ENCODE results near the gene GRWD1. TPM values are rescaled to one million over a fixed set of nuclear protein-coding genes. Genes with fewer than 3 reads are reported as not detected.

The GRWD1 gene
- total RNA-seq, 2 donors from 2014 or later: 10.8 to 19.8 TPM

DNA sequence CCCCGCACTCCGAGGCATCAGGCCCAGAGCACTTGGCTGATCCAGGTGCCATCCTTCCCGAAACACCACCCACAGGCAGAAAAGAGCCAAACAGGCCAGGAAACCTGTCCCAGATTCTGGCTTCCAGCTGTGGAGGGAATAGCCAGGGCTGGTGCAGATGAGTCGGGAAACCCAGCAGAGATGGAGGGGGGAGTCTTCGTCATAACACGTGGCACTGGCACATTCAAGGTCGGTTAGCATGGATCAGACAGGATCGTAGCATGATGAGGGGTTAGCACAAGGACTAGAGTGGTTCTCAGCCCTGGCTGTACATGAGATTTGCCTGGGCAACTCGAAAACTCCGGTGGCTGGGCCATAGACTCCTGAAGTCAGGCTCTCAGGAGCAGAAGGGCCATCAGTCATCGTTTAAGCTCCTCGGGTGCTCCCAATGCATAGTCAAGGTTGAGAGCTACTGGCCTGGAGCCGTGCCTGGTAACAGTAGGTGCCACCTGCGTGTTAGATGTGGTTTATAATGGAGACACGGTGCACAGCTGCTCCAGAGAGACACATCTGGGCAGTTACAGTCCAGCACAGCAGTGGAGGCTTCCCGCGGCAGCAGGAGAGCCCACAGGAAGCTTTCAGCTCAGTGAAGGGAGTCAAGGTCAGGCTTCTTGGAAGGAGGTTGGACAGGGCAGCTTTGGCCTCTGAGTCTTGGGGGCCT is 29.7 kb downstream of the GRWD1 start:
- no peak for DNase-seq (ENCODE audit: low spot score)
- peaks cover 0 to 16% of the 10 kb centered on the region in 2 donors for H3K4me1 ChIP-seq
- TF ChIP-seq, protein P1, sequence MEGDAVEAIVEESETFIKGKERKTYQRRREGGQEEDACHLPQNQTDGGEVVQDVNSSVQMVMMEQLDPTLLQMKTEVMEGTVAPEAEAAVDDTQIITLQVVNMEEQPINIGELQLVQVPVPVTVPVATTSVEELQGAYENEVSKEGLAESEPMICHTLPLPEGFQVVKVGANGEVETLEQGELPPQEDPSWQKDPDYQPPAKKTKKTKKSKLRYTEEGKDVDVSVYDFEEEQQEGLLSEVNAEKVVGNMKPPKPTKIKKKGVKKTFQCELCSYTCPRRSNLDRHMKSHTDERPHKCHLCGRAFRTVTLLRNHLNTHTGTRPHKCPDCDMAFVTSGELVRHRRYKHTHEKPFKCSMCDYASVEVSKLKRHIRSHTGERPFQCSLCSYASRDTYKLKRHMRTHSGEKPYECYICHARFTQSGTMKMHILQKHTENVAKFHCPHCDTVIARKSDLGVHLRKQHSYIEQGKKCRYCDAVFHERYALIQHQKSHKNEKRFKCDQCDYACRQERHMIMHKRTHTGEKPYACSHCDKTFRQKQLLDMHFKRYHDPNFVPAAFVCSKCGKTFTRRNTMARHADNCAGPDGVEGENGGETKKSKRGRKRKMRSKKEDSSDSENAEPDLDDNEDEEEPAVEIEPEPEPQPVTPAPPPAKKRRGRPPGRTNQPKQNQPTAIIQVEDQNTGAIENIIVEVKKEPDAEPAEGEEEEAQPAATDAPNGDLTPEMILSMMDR (IDR thresholded peaks at IDR 0.05): no peak
- H3K27ac ChIP-seq: no peak overlapping the region
- no peak overlapping the region for H3K4me3 ChIP-seq
- peaks cover 87% of the 10 kb centered on the region for H3K36me3 ChIP-seq
- no peaks in the 10 kb centered on the region for H3K27me3 ChIP-seq
- no peaks in the 10 kb centered on the region for H3K9me3 ChIP-seq

DNA sequence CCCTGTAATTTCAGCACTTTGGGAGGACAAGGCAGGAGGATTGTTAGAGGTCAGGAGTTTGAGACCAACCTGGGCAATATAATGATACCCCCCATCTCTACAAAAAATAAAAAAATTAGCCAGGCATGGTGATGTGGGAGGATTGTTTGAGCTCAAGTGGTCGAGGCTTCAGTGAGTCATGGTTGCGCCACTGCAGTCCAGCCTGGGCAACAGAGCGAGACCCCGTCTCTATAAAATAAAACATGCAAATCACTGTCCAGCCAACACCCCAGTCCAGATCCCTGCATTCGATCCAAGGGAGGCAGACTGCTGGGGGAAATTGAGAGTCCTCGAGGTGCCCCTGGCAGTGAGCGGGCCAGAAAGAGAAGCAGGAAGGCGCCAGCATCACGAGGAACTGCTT is 30.4 kb downstream of the GRWD1 start:
- H3K27ac ChIP-seq: no peak overlapping the region
- H3K4me3 ChIP-seq: no peak overlapping the region
- TF ChIP-seq, protein P1 (IDR thresholded peaks at IDR 0.05): no peak
- H3K4me1 ChIP-seq: peaks cover 0 to 14% of the 10 kb centered on the region in 2 donors
- no peaks in the 10 kb centered on the region for H3K27me3 ChIP-seq
- DNase-seq (ENCODE audit: low spot score): no peak
- peaks cover 80% of the 10 kb centered on the region for H3K36me3 ChIP-seq
- H3K9me3 ChIP-seq: no peaks in the 10 kb centered on the region

DNA sequence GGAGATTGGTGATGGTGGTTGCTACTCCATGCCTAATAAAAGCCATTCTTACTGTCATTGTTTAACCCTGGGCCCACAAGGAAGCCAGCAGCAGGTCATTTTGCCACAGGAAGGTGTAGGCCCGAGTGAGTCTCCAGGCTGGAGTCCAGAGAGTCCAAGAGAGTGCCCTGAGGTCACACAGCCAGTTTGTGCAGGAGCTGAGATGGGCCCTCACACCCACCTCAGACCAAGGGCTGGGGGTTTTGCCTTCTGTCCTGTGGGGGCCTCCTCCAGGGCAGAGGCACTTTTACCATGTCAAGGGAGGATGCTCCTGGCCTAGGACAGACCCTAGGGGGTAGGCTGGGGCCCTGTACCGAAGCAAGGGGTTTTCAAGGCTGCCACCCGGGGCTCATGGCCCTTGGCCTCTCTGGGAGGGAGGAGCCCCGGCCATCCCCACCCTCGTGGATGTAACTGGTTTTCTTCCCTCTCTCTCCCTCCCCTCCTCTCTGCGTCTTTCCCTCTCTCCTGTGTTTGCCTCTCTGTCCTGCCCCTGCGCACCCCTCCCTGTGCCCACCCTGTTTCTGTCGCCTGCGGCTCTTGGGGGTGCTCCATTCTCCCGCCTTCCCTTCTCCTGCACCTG is 31.4 kb downstream of the GRWD1 start:
- no peaks in the 10 kb centered on the region for H3K27me3 ChIP-seq
- H3K4me3 ChIP-seq: no peak overlapping the region
- no peak for DNase-seq (ENCODE audit: low spot score)
- peaks cover 0 to 23% of the 10 kb centered on the region in 2 donors for H3K4me1 ChIP-seq
- H3K36me3 ChIP-seq: peaks cover 70% of the 10 kb centered on the region
- TF ChIP-seq, protein P1 (IDR thresholded peaks at IDR 0.05): no peak
- H3K27ac ChIP-seq: no peak overlapping the region
- no peaks in the 10 kb centered on the region for H3K9me3 ChIP-seq

DNA sequence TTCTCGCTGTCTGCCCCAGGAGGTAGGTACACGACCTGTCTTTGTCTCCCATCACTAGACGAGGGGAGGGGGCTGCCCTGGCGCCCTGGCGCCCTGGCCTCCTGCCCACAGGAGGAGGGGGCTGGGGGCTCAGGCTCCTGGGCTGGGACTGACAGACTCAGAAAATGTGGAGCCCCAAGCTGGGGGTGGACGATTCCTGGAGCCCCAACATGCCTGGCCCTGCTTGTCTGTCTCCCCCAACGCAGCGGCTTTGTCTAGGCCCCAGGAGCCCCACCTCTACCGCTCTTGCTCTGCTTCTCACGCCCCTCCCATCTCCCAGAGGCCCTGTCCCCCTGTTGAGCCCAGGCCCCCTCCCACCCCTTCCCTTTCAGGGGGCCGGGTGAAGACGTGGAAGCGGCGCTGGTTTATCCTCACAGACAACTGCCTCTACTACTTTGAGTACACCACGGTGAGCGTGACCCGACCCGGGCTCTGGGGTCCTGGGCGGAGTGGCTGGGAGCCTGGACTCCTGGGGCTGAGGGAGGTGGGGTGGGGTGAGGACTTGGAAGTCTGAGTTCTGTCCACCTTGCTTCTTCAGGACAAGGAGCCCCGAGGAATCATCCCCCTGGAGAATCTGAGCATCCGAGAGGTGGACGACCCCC is 32.0 kb downstream of the GRWD1 start:
- Histone ChIP-seq H3K4me3 (no peak overlapping the region), H3K27ac (no peak overlapping the region), H3K36me3 (peaks cover 64% of the 10 kb centered on the region), H3K9me3 (no peaks in the 10 kb centered on the region), H3K27me3 (no peaks in the 10 kb centered on the region), H3K4me1 (peaks cover 0 to 27% of the 10 kb centered on the region in 2 donors)
- DNase-seq (ENCODE audit: low spot score): no peak
- TF ChIP-seq, protein P1 (IDR thresholded peaks at IDR 0.05): no peak

DNA sequence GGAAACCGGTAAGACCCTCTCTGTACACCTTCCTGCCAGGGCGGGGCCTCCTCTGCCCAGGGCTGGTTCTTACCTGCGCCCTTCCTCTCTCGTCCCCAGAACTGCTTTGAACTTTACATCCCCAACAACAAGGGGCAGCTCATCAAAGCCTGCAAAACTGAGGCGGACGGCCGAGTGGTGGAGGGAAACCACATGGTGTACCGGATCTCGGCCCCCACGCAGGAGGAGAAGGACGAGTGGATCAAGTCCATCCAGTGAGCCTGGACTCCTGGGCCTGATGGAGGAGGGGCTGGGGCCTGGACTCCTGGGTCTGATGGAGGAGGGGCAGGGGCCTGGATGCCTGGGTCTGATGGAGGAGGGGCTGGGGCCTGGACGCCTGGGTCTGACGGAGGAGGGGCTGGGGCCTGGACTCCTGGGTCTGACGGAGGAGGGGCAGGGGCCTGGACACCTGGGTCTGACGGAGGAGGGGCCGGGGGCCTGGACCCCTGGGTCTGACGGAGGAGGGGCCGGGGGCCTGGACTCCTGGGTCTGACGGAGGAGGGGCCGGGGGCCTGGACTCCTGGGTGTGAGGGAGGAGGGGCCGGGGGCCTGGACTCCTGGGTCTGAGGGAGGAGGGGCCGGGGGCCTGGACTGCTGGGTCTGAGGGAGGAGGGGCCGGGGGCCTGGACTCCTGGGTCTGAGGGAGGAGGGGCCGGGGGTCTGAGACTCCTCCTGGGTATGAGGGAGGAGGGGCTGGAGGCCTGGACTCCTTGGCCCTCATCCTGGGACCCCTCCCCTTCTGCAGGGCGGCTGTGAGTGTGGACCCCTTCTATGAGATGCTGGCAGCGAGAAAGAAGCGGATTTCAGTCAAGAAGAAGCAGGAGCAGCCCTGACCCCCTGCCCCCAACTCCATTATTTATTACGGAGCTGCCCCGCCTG is 32.8 kb downstream of the GRWD1 start:
- no peak overlapping the region for H3K27ac ChIP-seq

More for the DNA sequence above, 32.8 kb downstream of the GRWD1 start:
- DNase-seq (ENCODE audit: low spot score): no peak
- Histone ChIP-seq H3K4me3 (no peak overlapping the region), H3K4me1 (peaks cover 0 to 27% of the 10 kb centered on the region in 2 donors), H3K27me3 (no peaks in the 10 kb centered on the region), H3K36me3 (peaks cover 56% of the 10 kb centered on the region), H3K9me3 (no peaks in the 10 kb centered on the region)
- TF ChIP-seq, protein P1 (IDR thresholded peaks at IDR 0.05): no peak

Measured in right atrium auricular region (tissue), 2 donors.